T1000 (cell line): ENCODE measurements around the gene TCAP.

Experiments used
- DNase-seq: peaks from one replicate; lab custom pipeline; 2025; ENCODE audit warnings: mixed read lengths; lab: John Stamatoyannopoulos, UW

TCAP gene

DNA sequence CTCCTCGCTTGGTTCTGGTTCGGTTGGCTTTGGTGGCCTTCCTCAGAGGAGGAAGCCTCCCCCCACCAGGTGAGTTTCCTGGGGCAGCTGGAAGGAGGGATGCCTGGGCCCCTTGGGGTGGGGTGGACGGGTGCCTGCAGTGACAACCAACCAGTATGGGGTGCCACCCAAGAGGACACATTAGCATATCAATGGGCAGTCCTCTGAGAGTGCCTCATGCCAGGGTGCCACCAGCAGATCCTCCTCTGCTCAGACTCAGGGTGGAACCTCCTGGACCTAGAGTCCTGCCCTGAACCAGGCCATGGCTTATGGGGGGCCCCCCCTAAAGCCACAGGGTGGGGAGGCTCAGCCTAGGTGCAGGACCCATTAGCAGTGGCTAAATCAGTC lies 35.7 kb upstream of the TCAP start:
- DNase-seq = no peak

DNA sequence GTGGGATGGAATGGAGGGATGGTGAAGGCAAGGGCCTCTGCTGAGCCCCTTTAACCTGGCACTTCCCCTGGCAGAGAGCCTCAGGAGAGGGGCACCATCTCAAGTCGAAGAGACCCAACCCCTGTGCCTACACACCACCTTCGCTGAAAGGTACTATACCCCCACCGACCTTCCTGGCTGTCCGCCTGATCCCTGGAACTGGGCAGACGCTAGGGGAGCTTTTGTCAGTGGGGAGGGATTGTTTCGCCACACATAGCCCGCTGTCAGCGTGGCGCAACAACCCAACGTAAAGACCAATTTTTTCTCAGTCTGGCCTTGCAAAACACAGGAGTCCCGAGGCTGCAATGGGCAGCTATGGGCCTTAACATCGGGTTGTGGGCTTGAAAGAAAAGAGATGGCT lies 35.3 kb upstream of the TCAP start:
- DNase-seq = no peak

DNA sequence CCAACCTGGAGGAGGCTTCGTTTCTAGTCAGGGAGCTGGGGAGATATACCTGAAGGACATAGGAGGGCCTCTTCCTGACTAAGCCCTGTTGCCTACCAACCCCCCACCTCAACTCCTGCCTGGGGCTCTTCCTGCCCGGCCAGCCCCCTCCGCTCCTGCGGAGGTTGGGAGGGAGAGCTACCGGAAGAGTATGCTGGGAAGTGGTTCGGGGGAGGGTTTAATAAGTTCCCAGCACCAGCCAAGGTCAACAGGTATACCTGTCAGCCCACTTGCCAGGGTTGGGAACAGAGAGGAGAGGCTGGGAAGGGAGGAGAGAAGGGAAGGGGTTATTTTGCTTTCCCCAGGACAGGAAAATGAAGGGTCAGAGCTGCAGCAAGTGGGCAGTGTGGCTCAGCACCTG lies 33.7 kb upstream of the TCAP start:
- no peak for DNase-seq

DNA sequence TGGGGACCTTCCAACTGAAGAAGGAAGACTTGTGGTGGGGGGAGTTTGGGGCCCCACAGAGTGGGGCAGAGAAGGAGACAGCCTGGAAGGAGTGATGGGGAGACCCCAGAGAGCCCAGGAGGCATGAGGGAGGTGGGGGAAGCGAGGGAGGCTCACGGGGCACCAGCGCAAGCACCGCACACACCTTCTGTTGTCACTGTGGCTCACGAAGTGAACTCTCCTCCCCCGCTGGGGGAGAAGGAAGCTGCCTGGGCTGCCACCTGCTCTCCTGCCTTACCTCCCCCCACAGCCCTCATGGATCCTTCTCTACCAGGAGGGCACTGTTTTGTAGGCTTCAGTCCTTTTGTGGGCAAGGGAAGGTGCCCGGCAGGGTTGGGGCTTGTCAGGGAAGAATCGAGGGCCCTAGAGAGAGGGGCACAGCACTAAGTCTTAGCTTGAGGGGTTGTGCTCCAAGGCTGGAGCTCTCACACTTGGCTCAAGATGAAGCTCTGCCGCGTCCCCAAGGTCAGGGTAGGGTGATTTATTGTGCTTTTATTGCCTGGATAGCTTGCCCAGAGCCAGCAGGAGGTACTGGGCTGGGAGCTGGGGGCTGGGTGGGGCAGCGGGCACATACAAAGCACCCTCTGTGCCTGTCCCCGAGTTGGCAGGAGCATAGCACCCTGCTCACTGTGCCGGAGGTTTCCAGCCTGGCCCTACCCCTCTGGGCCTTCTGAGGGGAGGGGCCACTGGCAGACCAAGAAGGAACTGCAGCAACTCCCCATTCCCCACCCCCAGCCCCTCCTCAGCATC lies 32.8 kb upstream of the TCAP start:
- no peak for DNase-seq

DNA sequence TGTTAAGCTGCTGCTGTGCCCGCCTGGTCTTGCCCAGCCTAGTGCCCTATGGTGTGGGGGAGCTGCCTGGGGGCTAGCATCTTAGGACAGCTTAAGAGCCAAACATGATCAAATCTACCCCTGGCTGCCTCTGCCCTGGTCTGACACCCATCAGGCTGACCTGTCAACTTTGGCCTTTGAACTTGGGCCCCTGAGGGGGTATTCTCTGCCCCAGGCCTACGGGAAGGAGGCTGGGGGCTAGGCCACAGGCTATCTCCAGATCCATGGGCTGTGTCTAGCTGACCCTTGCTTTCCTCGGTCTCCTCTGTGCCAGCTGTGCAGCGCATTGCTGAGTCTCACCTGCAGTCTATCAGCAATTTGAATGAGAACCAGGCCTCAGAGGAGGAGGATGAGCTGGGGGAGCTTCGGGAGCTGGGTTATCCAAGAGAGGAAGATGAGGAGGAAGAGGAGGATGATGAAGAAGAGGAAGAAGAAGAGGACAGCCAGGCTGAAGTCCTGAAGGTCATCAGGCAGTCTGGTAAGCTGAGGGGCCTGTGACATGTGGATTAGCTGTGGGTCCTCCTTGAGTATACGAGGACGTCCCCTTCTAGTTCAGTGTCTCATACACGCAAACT lies 31.5 kb upstream of the TCAP start:
- no peak for DNase-seq

DNA sequence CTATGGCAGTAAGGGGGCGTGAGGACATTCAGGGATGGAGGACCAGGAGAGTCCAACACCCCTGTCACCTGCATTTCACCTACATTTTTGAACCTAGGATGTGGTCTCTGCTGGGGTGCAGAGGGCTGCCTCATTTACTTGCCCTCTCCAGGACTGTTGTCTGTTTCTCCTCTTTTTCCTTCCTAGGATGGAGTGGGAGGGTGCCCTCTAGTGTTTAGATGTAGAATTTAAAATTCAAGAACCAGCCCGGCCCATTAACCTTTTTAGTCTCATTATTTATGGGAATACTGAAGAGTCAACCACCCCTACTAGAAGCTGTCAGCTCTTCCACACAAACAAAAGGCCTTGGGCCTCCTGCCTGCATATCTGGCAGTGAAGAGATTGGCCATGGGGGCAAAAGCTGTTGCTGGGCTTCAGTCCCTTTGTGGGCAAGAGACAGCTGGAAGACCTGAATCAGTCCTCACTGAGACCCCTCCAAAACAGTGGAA lies 30.7 kb upstream of the TCAP start:
- peak; percentile 11 for DNase-seq

DNA sequence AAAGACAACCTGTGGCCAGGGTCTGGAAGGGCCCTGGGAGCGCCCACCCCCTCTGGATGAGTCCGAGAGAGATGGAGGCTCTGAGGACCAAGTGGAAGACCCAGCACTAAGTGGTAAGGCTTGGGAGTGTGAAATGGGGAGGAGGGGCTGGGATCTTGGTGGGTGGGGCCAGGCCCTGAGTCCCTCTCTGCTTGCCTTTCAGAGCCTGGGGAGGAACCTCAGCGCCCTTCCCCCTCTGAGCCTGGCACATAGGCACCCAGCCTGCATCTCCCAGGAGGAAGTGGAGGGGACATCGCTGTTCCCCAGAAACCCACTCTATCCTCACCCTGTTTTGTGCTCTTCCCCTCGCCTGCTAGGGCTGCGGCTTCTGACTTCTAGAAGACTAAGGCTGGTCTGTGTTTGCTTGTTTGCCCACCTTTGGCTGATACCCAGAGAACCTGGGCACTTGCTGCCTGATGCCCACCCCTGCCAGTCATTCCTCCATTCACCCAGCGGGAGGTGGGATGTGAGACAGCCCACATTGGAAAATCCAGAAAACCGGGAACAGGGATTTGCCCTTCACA lies 29.5 kb upstream of the TCAP start:
- DNase-seq = no peak

DNA sequence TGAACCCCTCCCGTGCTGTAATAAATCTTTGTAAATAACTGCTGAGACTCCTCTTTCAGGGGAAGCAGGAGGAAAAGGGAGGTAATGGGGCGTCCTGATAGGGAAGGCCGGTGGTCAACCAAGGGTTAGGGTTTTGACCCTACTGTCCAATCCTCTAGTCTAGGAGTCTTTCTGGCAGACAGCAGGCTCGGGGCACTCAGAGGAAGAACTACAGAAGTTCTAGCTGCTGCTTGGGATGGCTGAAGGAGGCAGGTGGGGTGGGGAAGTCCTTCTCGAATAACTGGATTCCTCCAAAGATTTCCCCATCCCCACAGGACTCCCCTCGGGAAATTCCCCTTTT lies 28.6 kb upstream of the TCAP start:
- no peak for DNase-seq

DNA sequence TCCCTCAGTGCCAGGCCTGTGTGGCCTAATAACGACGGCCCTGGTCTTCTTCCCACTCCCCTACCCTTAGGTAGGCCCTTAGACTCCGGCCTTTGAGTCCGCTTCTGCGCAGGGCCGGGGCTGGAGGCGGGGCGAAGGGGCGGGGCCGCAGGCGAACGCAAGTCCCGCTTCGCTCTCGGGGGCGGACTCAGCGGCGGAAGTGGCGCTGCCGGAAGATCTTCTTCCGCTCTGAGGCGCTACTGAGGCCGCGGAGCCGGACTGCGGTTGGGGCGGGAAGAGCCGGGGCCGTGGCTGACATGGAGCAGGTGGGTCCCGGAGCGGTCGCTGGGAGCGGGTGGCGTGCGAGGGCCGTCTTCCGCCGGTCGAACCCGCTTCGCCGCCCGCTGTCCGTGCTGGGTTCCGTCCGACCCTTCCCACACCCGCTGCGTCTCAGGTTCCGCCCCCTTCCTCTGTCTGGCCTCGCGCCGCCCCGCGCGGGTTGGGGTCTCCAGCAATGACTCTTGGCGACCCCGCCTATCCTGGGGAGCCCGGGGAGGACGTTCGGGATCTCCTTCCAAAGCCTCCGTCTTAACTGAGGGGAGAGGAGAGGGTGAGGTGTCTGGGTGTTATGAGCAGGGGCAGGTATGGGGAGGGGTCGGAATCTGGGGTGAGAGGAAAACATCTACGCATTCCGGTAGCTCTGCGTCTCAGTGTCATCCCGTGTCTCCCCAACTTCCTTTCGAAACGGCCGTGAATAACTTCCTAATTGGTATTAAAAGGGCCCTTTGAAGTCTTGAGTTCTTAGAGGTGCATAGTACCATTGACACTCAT lies 28.0 kb upstream of the TCAP start, which contains the start of gene STARD3:
TSS of gene STARD3 (plus strand) at position 218 of the 810 bp plus-strand sequence. CDS start 16,388 bp downstream, outside the sequence.
- peak; percentile 70 for DNase-seq

DNA sequence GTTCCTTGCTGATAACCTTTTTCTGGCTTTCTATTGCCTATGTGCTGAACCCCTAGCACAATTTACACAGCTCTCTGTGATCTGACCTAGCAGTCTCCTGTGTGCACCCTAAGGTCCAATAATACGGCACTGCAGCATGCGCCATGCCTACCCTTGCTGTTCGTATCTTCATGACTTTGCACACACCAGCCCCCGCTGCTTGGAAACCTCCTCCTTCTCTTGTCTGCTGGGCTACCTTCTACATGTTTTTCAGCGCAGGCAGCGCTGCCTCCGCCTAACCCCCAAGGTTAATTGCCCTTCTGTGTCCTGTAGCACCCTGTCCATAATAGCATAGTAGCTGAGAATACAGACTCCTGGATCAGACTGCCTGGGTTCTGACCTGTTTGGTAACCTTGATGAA lies 26.8 kb upstream of the TCAP start:
- no peak for DNase-seq

DNA sequence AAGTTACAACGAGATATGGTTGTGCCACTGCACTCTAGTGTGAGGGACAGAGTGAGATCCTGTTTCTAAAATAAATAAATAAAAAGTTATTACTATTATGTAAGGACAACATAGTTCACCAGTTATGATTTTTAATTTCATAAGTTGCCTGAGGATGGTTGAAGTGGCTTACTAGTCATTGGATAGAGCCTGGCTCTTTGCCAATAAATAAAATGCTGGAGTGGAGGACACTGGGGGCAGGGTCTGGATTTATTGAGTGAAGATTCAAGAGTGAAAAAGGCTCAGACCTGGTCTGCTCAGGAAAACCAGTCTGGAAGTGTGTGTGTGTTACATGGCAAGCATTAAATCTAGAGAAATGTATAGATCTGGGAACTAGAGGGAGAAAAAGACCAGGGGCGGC lies 26.1 kb upstream of the TCAP start:
- no peak for DNase-seq

DNA sequence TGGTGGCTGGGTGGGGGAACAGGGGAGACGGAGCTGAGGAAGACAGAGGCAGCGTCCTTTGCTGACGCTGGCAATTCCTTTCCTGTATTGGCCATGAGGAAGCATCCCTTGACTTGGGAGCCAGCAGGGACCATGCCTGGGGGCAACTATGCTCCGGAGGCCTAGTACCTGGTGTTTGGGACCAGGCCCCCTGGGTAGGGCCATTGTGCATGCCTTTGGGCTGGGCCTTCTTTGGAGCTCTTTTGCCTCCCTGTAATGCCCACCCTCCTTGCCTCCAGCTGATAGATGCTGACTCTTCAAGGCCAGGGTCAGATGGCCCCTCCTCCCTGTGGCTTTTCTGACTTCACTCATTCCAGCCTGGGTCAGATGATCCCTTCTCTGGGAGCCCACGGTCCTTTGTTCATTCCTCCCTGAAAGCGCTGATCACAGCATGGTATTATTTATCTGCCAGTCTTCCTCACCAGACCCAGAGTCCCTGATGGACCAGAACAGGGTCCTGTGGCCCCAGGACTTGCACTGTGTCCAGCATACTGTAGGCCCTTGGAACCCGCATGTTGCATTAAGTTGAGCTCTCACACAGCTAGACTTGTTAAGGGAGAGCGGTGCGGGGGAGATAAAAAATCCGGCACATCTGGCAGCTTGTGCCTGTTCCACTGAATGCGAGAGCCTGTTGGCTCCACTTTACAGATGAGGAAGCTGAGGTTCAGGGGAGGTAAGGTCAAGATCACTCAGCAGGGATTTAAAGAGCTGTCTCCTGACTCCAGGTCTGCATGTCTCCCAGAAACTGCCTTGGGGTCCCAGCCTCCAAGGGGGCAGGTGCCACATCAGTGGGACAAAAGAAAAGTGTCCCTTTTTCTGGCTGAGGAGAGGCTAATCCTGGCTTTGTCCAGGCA lies 25.3 kb upstream of the TCAP start:
- no peak for DNase-seq

DNA sequence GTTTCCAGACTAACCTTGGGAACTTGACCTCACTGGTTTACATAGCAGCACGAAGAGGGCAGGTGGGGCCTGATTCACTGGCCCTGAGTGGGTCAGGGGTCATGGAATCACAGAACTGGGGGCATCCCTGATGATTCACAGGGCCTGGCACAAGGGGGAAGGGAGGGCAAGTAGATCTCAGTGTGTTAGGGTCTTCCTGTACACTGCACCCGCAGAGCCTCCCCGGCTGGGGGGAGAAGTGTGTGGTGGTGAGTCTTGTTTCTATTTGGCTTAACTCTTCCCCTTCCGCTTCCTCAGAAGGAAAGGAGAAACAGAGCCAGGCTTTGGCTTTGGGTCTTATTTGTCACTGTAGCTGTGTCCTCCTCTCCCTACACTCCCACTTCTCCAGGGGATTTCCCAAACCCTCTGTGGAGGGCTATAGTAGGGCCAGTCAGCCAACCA lies 24.5 kb upstream of the TCAP start:
- no peak for DNase-seq

DNA sequence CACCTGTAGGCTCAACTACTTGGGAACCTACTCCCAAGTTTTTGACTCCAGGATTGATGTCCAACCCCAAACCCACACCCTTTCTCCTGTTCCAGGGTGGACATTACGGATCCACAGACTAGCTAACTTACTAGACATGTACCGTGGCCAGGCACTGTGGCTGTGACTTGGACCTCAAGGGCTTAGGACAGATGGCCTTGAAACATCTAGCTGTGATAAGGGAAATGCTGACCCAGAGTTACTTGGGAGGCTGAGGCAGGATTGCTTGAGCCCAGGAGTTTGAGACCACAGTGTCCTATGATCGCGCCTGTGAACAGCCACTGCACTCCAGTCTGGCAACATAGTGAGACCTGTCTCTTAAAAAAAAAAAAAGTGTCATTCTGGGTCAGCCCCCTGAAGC lies 24.1 kb upstream of the TCAP start:
- no peak for DNase-seq

DNA sequence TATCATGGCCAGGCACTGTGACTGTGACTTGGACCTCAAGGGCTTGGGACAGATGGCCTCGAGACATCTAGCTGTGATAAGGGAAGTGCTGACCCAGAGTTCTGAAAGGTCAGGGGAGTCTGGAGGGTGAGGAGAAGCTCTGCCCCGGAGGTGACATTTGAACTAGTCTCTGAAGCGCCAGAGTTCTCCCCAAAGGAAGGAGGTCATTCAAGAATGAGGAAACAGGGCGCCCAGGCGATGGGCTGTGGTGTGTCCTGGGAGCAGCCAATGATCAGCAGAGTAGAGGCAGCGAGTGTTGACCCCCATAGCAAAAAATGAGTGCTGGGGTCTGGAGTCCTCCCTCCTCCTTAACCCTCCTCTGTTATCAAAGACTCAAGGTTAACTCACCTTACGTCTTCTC lies 23.3 kb upstream of the TCAP start:
- DNase-seq = no peak

DNA sequence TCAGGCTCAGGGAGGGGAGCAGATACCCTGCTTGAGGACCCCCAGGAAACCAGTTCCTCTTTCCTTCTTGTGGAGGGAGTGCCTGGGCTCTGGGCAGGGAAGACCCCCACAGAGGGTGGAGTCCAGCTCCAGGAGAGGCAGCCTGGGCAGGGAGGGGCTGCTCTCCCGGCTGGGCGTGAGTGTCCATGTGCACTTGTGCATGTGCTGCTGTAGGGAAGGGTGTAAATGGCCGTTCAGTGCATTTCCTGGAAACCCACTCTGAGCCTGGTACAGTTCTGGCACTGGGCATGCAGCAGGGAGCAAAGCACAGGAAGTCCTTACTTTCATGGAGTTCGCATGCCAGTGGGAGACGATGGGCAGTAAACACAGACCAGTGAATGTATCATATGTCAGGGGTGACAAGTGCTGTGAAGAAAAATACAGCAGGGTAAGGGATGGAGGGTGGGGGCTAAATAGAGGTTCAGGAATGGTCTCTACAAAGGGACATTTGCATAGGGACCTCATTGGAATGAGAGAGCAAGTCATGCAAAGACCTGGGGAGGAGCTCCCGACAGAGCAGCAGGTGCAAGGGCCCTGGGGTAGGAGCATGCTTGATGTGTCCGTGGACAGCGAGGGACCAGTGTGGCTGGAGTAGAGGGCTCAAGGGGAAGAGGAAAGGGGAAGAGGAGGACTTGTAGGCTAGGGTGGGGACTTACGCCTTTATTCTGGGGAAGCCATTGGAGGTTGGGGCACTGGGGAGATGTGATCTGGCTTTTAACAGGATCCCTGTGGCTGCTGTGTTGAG lies 22.7 kb upstream of the TCAP start:
- DNase-seq = no peak

DNA sequence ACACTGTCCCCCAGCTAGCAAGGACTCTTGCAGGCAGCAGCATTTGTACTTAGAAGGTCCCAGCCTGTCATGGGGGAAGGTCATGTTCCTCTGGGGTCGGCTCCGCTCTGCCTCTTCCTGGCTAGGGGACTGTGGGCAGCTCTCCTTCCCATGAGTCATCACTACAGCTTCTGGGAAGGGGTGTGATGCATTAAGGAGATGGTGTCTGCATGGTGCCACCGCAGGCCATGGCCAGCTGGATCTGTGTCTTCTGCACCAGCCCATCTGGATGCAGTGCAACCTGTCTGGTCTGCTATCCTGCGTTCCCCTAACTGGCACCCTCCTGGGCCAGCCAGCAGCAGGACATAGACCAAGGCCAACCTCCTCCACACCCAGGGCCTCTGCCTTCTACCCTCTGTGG lies 21.9 kb upstream of the TCAP start:
- DNase-seq = no peak

DNA sequence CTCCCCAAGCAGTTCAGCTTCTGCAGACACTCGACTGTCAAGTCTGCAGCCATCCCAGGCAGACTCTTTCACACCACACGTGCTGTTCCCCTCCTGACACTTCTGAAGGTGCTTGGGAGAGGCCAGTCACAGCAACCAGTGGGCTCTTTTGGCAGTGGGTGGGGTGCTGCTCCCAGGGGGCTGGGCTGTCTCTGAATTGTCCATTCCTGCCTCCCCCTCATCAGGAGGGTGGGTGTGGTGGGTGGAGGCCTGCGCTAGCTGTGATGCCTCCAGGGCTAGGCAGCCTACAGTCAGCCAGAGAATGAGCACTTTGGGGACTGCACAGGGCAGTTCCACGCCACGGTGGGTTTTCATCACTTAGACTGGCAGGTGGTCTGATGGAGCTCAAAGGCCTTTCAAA lies 17.9 kb upstream of the TCAP start:
- DNase-seq = no peak

DNA sequence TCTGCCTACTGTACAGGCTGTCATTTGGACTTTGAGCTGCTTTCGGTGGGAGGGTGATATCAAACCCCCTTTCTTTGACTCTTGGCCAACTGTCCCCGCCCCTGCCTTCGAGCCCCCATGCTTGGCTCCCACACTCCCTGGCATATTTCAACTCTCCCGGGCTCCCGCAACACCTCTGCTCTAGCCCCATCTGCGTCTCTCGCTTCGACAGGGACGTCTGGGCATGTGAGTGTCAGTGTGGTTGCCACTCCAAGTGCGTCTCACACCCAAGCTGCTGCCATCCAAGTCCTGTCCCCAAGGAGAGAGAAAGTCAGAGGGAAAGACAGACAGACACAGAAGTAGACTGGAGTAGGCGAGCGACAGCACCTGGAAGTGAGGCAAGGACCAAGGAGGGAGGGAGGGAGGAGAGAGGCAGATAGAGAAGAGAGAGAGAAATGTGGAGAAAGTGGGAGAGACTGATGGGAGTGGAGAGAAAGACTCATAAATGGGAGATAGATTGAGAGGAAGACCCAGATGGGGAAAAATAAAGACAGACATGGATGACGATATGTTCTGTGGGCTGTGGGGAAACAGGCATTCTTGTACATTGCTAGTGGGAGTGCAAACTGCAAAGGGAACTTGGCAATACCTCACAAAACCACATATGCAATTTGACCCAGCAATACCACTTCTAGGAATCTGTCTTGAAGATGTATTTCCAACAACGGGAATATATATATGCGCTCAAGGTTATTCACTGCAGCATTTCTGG lies 16.4 kb upstream of the TCAP start:
- no peak for DNase-seq

DNA sequence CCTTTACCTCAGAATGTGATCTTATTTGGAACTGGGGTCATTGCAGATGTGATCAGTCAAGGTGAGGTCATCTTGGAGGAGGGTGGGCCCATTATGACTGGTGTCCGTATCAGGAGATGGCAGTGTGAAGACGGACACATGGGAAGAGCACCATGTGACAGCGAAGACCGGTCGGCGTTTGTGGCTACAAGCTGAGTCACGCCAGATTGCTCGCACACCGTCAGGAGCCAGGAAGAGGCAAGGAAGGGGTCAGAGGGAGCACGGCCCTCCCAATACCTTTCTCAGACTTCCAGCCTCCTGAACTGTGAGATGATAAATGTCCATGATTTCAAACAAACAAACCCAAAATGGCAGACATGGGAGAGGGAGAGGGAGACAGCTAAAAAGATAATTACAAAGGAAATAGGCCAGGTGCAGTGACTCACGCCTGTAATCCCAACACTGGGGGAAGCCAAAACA lies 15.0 kb upstream of the TCAP start:
- DNase-seq = no peak
